ENCODE data around the gene DAAM1.

The DAAM1 gene

GRCh38 chr14:59254911-59255545 is 66.6 kb downstream of the DAAM1 start:
- no peak for DNase-seq (ENCODE audit: low spot score)

- DNase-seq (ENCODE audit: low spot score) = no peak
These were observed 67.9 kb downstream of the DAAM1 start for GRCh38 chr14:59256331-59256730.

- DNase-seq (ENCODE audit: low spot score) = no peak
These were observed 72.9 kb downstream of the DAAM1 start for GRCh38 chr14:59261334-59261733.

GRCh38 chr14:59262717-59263454 is 74.4 kb downstream of the DAAM1 start:
- DNase-seq (ENCODE audit: low spot score) = no peak

- DNase-seq (ENCODE audit: low spot score) = no peak
These were observed 77.3 kb downstream of the DAAM1 start for GRCh38 chr14:59265808-59266207.

- DNase-seq (ENCODE audit: low spot score) = no peak
These were observed 78.6 kb downstream of the DAAM1 start for GRCh38 chr14:59267046-59267445.

- no peak for DNase-seq (ENCODE audit: low spot score)
These were observed 79.5 kb downstream of the DAAM1 start for GRCh38 chr14:59268011-59268410.

- no peak for DNase-seq (ENCODE audit: low spot score)
These were observed 80.4 kb downstream of the DAAM1 start for GRCh38 chr14:59268858-59269257.

- DNase-seq (ENCODE audit: low spot score) = no peak
These were observed 81.0 kb downstream of the DAAM1 start for GRCh38 chr14:59269466-59269865.

- DNase-seq (ENCODE audit: low spot score) = no peak
These were observed 82.8 kb downstream of the DAAM1 start for GRCh38 chr14:59271256-59271655.

GRCh38 chr14:59271734-59272133 is 83.3 kb downstream of the DAAM1 start:
- DNase-seq (ENCODE audit: low spot score) = no peak

GRCh38 chr14:59272633-59273032 is 84.2 kb downstream of the DAAM1 start:
- no peak for DNase-seq (ENCODE audit: low spot score)

- DNase-seq (ENCODE audit: low spot score) = no peak
These were observed 85.3 kb downstream of the DAAM1 start for GRCh38 chr14:59273737-59274136.

- DNase-seq (ENCODE audit: low spot score) = no peak
These were observed 86.5 kb downstream of the DAAM1 start for GRCh38 chr14:59274991-59275391.

GRCh38 chr14:59275668-59276067 is 87.2 kb downstream of the DAAM1 start:
- DNase-seq (ENCODE audit: low spot score) = no peak

GRCh38 chr14:59276235-59276634 is 87.8 kb downstream of the DAAM1 start:
- no peak for DNase-seq (ENCODE audit: low spot score)

- DNase-seq (ENCODE audit: low spot score) = no peak
These were observed 89.2 kb downstream of the DAAM1 start for GRCh38 chr14:59277659-59278058.

GRCh38 chr14:59278111-59278510 is 89.6 kb downstream of the DAAM1 start:
- no peak for DNase-seq (ENCODE audit: low spot score)

GRCh38 chr14:59280961-59281360 is 92.5 kb downstream of the DAAM1 start:
- no peak for DNase-seq (ENCODE audit: low spot score)

GRCh38 chr14:59281609-59282377 is 93.3 kb downstream of the DAAM1 start:
- DNase-seq (ENCODE audit: low spot score) = no peak

GRCh38 chr14:59282378-59282765 is 93.9 kb downstream of the DAAM1 start:
- no peak for DNase-seq (ENCODE audit: low spot score)

GRCh38 chr14:59283361-59283760 is 94.9 kb downstream of the DAAM1 start:
- no peak for DNase-seq (ENCODE audit: low spot score)

- no peak for DNase-seq (ENCODE audit: low spot score)
These were observed 95.6 kb downstream of the DAAM1 start for GRCh38 chr14:59284059-59284458.
